A673 (cell line): Measurements from ENCODE around the gene ATF6. TPM values are rescaled to one million over a fixed set of nuclear protein-coding genes. Genes with fewer than 3 reads are reported as not detected.

Experiments
- BruUV-seq: library from RNA; stranded (reverse); fragments of 400-500 nt; replicated peaks from 2 replicates; lab custom pipeline; 2021; lab: Mats Ljungman, UMichigan
- CTCF ChIA-PET: fragments of 300-600 bp; sonication (Branson Sonifier 250); formaldehyde crosslinking; loops from one replicate; lab custom pipeline; 2022; ENCODE audit warnings: antibody characterized with exemption; lab: Charles Lee
- POLR2A ChIA-PET: fragments of 300-600 bp; sonication (Branson Sonifier 250); formaldehyde crosslinking; loops from one replicate; lab custom pipeline; 2022; ENCODE audit warnings: antibody characterized with exemption; ENCODE audit not compliant: low non-redundant PET; lab: Charles Lee
- DNase-seq: peaks from one replicate; pipeline ENCODE4 v3.0.0-alpha.2; 2015; ENCODE audit warnings: low spot score
- H3K27ac ChIP-seq: fragments of 200-600 bp; sonication (generic); 2 replicates; pipeline ENCODE4 v1.5.1; 2016; ENCODE audit warnings: mixed run types, low read depth, mild to moderate bottlenecking, mixed read lengths, antibody characterized with exemption, low read length; ENCODE audit not compliant: poor library complexity, severe bottlenecking
- H3K27me3 ChIP-seq: fragments of 200-600 bp; sonication (generic); replicated peaks from 2 replicates; pipeline ENCODE4 v1.6.1; 2017; ENCODE audit warnings: mixed run types, low read depth, mild to moderate bottlenecking, mixed read lengths, antibody characterized with exemption, low read length; ENCODE audit not compliant: insufficient read depth, poor library complexity
- H3K36me3 ChIP-seq: fragments of 200-600 bp; sonication (generic); 2 replicates; pipeline ENCODE4 v1.6.1; 2016; ENCODE audit warnings: mixed run types, mild to moderate bottlenecking, mixed read lengths, antibody characterized with exemption, low read length; ENCODE audit not compliant: insufficient read depth, poor library complexity, severe bottlenecking
- H3K4me1 ChIP-seq: fragments of 200-600 bp; sonication (generic); 2 replicates; pipeline ENCODE4 v1.6.1; 2017; ENCODE audit warnings: mixed run types, mild to moderate bottlenecking, mixed read lengths, antibody characterized with exemption, low read length; ENCODE audit not compliant: insufficient read depth, poor library complexity, severe bottlenecking
- H3K4me3 ChIP-seq: fragments of 200-600 bp; sonication (generic); 2 replicates; pipeline ENCODE4 v1.5.1; 2016; ENCODE audit warnings: low read depth, mixed run types, mild to moderate bottlenecking, mixed read lengths, low read length; ENCODE audit not compliant: poor library complexity, severe bottlenecking
- H3K9me3 ChIP-seq: fragments of 200-600 bp; sonication (generic); 2 replicates; pipeline ENCODE4 v1.6.1; 2016; ENCODE audit warnings: mixed run types, low read depth, mild to moderate bottlenecking, mixed read lengths, antibody characterized with exemption, low read length; ENCODE audit not compliant: poor library complexity, severe bottlenecking
- CTCF ChIP-seq: fragments of 300-800, 200-600 bp; sonication (generic); conservative IDR thresholded peaks from 2 replicates; pipeline ENCODE4 v1.5.1; 2017; ENCODE audit warnings: low read depth, mild to moderate bottlenecking, antibody characterized with exemption, low read length, moderate library complexity, mixed read lengths
- EZH2 ChIP-seq: fragments of 200-600 bp; sonication (generic); IDR thresholded peaks from 2 replicates; pipeline ENCODE4 v1.6.1; 2017; ENCODE audit warnings: borderline replicate concordance, low read depth, mild to moderate bottlenecking, mixed read lengths, antibody characterized with exemption, low read length; ENCODE audit not compliant: poor library complexity, severe bottlenecking
- intact Hi-C: fragments of 100-400 bp; cut with micrococcal nuclease; formaldehyde crosslinking; loops from one replicate; pipeline ENCODE4 v1.10.0; 2022; ENCODE audit not compliant: unreplicated experiment
- total RNA-seq: library from RNA; stranded (reverse); gene quantifications from 2 replicates; pipeline ENCODE4 v1.2.3, GENCODE V29; 2021

ATF6 gene
- total RNA-seq, 1 experiment from 2014 or later = 21.8 TPM

DNA sequence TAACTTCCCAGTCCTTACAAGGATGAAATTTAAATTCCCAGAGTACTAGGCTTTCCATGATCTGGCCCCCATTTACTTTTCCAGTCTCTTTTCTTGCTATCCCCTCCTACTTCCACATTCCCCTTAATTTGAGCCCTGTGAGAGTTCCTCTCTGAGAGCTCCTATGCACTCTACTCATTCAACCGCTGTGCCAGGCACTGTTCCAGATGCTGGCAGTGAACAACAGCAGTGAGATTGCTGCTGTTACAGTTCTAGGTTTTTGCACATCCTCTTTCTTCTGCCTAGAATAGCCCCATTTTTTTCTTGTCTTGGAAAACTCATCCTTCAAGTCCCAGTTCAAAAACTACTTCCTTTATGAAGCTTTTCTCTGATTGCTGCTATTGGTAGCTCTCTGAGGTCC lies 18.8 kb downstream of the ATF6 start:
- Histone ChIP-seq H3K4me1 (no peaks in the 10 kb centered on the region), H3K9me3 (no peaks in the 10 kb centered on the region), H3K27me3 (no peaks in the 10 kb centered on the region), H3K4me3 (no peak overlapping the region), H3K27ac (no peak overlapping the region), H3K36me3 (peaks cover 32% of the 10 kb centered on the region)
- BruUV-seq = no TSS peak
- no peak for DNase-seq
- ChIA-PET POLR2A (no interaction called here), CTCF (no interaction called here)
- intact Hi-C loops = loop anchor here (10.0 kb wide), 1 partner anchor 610 kb away; no protein-coding TSS in a partner anchor
- no peak for TF ChIP-seq EZH2
- TF ChIP-seq CTCF = no peak

DNA sequence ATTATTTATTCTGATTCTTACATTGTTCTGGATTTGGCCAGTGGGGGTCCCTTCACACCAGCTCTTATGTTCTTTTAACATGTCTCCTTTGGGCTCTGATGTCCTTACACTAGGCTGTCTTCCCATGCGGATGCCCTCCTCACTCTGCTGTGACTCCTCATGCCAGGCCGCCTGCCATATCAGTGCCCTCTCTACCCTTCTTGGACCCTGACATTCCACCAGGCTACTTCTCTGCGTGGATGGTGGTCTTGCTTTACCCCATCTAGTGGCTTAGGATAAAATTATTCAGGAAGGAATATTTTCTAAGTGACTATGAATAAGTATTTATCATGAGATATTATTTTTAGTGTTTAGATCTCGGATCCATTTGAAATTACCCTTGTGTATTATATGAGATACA lies 21.2 kb downstream of the ATF6 start:
- no peaks in the 10 kb centered on the region for H3K4me1 ChIP-seq
- CTCF ChIA-PET = no interaction called here
- intact Hi-C loops = loop anchor here (10.0 kb wide), 1 partner anchor 607 kb away; no protein-coding TSS in a partner anchor
- H3K27me3 ChIP-seq = no peaks in the 10 kb centered on the region
- peak; percentile 47 for TF ChIP-seq CTCF
- TF ChIP-seq EZH2 = no peak
- peak; percentile 7 for DNase-seq
- no peak overlapping the region for H3K27ac ChIP-seq
- no TSS peak for BruUV-seq
- peaks cover 39% of the 10 kb centered on the region for H3K36me3 ChIP-seq
- no peak overlapping the region for H3K4me3 ChIP-seq
- POLR2A ChIA-PET = no interaction called here
- H3K9me3 ChIP-seq = no peaks in the 10 kb centered on the region

- POLR2A ChIA-PET = no interaction called here
- intact Hi-C loops = loop anchor here (5.0 kb wide), 2 partner anchors 232 to 487 kb away; partner anchors contain the start of gene OLFML2B
- Histone ChIP-seq H3K27ac (no peak overlapping the region), H3K9me3 (no peaks in the 10 kb centered on the region), H3K4me1 (no peaks in the 10 kb centered on the region), H3K36me3 (peaks cover 40% of the 10 kb centered on the region), H3K4me3 (no peak overlapping the region), H3K27me3 (no peaks in the 10 kb centered on the region)
- DNase-seq = no peak
- CTCF ChIA-PET = interaction anchor here (2.6 kb wide), 1 partner anchor 246 kb away, joined by 114 read pairs; no protein-coding TSS in a partner anchor
- TF ChIP-seq CTCF (no peak), EZH2 (no peak)
- no TSS peak for BruUV-seq
These were observed 24.6 kb downstream of the ATF6 start for GRCh38 chr1:161790587-161791317.
